Stimulated activated naive CD4-positive, alpha-beta T cell treated with Interleukin-2 at 50 U/mL for 16 hours (primary cell): ENCODE measurements around the gene ODAD4.

ENCODE experiments used
- DNase-seq: peaks from one replicate; lab custom pipeline; 2025; lab: John Stamatoyannopoulos, UW

ODAD4 gene

GRCh38 chr17:41971721-41972523 is 41.5 kb downstream of the ODAD4 start:
- no peak for DNase-seq

DNA sequence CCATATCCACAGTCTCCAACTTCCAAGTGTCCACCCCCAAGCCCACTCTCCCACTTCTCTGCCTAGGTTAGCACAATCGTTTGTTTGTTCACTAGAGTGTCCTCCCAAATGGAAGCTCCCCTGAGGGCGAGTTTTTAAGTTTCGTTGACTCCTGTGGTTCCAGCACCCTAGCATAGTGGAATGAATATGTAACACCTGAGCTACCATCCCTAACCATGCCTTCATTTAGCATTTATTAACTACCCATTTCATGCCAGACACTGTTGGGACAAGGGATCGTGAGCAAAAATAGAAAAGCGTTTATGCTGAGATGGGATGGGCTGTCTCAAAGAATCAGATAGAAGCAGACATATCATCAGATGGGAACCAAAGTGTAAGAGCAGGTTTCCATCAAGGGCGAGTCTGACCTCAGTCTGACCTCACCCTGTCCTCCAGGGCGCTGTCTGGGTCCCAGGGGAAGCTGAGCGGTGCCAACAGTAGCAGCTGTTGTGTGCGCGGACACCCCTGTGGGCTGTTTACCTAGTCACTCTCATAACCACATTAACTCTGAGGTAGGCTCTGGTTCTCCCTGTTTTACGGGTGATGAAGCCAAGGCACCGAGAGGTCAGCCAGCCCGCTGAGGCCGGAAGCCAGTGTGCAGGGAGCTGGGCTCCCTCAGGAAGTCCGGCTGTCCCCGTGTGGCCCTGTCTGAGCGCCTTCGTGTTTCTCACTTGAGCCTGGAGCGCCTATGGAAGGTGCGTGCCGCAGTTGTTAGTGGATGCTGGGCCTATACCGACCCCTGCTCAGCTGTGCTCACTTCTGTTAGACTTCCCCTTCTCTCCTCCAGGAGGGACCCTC is 42.4 kb downstream of the ODAD4 start:
- no peak for DNase-seq

DNA sequence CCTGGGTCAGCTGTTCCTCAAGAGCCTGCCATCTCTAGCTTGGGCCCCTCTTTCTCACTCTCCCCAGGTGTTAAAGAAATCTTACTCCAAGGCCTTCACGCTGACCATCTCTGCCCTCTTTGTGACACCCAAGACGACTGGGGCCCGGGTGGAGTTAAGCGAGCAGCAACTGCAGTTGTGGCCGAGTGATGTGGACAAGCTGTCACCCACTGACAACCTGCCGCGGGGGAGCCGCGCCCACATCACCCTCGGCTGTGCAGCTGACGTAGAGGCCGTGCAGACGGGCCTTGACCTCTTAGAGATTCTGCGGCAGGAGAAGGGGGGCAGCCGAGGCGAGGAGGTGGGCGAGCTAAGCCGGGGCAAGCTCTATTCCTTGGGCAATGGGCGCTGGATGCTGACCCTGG is 43.0 kb downstream of the ODAD4 start:
- DNase-seq: no peak

- no peak for DNase-seq
These were observed 43.6 kb downstream of the ODAD4 start for GRCh38 chr17:41974031-41974430.

DNA sequence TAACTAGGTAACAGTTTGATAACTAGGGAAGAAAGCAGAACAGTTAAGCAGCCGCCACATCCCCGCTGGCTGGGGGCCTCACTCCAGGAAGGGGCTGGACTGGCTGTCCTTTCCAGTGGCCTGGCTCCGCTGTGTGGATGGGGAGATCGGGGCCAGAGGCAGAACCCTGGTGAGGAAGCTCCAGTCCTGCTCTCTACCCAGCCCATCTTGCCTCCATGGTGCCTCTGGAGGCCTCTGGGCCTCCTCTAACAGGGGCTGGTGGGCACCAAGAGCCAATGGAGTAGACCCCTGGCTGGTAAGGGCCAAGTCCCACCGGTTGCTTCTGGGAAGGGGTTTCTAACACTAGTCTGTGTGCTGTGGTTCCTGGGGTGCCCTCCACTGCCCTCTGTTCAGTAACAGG is 44.2 kb downstream of the ODAD4 start:
- DNase-seq: no peak

DNA sequence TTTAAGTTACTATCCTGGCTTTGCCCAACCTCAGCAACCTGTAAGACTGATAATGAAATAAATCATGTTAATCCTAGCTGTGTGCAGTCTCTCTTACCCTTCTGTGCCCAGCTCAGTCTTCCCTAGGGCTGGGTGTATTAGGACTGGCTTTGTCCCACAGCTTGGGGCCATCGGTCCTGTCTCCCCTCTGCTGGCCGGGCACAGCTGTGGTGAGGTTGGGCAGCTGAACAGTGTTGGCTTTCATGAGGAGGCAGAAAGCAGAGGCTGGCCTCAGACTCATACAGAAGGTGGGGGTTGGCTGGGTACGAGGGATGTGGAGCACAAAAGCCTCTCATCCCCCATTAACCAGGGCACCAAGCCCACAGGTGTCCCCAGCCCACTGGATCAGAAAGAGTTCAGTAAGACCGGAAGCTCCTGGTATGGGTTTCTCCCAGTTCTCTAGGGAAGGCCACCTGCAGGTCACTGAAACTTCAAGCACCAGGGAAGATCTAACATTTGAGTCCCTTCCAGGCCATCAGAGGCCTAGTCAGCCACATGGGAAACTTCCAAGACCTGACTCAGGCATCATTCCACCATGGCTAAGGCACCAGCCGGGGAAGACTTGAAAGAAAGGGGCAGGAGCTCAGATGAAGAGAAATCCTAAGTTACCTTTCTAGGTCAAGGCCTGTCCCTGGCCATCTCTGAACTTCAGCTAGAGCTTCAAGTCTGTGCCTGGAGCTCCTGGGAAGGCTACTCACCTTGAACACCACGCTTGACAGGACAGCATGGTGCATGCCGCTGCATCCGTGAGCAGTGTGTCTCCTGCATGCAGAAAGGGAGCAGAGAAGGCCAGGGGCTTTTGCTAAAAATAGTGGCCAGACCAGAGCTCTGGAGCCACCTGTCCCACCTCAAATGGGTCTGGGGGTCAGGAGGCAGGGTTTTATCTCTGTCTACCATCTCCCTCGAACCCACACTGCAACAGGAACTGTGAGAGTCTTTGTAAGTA is 45.0 kb downstream of the ODAD4 start:
- DNase-seq: no peak

DNA sequence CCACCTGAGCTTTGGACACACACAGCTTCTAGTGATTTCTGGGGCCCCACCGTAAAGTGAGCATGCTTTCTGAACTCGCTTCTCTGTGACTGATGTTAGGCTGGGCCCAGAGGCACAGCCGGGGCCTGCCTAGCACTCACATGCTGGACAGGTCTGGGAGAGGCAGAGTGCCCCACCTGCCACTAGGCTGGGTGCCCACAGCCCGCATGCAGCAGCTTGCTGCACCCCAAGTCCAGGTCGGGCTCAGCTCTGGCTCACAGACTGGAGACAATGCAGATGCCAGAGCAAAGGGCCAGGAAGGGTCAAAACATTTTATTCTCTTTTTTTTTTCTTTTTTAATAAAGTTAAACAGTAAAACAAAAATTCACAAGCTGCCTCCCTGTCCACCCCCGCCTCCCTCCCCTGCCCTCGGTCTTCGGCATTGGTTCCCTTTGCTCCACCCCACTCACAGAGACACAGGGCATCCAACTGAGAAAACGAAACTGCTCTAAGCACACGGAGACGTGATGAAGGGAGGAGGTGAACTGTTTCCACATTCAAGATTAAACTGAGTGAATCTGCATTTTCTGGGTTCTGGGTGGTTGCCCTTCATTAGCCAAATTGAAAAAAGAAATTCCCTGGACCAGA is 45.8 kb downstream of the ODAD4 start:
- no peak for DNase-seq

- DNase-seq: no peak
These were observed 47.6 kb downstream of the ODAD4 start for GRCh38 chr17:41977991-41978390.

- DNase-seq: no peak
These were observed 51.8 kb downstream of the ODAD4 start for GRCh38 chr17:41982026-41982760.

- no peak for DNase-seq
These were observed 54.0 kb downstream of the ODAD4 start for GRCh38 chr17:41984454-41984853.

GRCh38 chr17:41985919-41986318 is 55.5 kb downstream of the ODAD4 start:
- no peak for DNase-seq

DNA sequence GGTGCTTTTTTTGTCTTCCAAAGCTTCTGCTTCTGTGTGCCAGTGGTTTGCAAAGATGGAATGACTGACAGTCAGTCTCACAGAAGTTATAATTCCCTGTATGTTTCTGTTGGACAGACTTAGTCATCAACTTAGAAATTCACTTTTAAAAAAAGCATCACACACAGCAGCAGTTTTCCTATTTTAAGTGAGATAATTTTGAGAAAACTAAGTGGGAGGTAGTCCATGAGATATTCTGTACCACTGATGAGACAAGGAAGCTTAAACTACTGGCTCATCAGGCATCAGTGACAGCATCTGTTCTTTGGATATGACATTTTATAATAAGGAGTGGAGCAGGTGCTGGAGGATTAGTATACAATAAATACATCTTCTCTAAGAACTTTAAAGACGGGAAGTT is 56.2 kb downstream of the ODAD4 start:
- DNase-seq: no peak

DNA sequence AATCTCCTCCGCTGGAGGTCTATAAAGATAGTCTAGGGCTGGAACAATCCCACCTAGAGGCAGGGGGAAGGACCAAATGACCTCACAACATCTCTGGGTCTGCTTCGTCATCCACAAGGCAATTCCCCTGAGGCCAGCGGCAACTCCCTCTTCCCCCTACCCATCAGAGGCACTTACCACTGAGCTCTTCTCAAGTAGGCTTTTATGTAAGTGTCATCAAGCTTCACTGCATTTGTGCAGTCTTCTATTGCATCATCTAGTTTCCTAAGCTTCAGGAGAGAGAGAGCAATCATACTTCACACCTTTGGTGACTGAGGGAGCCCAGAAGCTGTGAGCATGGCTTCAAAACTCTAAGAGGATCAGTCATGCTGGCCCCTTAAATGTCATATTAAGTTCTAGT is 57.2 kb downstream of the ODAD4 start:
- no peak for DNase-seq

DNA sequence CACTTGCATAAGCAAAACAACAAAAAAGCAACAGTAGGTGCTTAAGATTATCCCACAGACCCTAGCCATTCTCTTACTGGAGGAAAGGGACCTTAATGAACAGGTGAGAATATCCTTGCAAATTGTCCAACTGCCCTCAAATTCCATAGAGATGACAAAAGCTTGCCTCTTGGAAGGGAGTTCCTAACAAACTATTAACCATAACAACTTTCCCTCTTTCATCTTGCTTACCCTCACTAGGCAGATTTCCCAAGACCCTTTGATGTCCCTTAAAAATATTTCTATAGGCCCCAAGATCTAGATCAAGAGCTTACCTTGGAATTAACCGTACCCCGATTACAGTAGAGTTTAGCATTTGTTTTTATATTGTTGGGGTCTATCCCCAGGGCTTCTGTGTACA is 58.0 kb downstream of the ODAD4 start:
- no peak for DNase-seq

DNA sequence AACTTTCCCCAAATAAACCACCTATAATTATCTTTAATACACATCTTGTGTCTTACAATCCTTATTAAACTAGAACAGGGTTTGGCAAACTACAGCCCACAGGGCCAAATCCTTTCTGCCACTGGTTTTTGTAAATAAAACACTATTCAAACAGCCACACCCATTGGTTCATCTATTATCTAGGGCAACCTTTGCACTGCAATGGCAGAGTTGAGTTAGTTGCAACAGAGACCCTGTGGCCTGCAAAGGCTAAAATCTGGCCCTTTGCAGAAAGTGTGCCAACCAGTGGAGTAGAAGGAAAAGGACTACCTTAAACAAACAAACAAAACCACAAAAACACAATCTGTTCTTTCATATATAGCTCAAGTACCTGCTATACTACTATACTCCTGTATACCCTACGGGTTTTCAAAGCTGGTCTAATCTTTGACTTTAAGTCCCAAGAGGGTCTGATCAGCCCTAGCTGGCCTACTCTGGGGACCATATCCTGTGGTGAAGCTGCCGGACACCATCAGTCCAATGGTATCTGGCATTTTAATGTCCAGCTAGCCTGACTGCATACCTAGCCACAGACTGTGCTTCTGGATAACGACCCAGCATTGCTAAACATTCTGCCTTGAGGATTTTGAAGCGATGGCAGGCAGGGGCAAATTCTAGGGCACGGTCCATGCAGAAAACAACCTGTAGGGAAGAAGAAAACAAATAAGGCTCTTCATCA is 59.4 kb downstream of the ODAD4 start:
- no peak for DNase-seq

- no peak for DNase-seq
These were observed 62.2 kb downstream of the ODAD4 start for GRCh38 chr17:41992576-41992975.

GRCh38 chr17:41996855-41997164 is 66.4 kb downstream of the ODAD4 start:
- no peak for DNase-seq

- DNase-seq: no peak
These were observed 68.1 kb downstream of the ODAD4 start for GRCh38 chr17:41998497-41998896.

GRCh38 chr17:42000413-42001133 is 70.2 kb downstream of the ODAD4 start:
- no peak for DNase-seq

DNA sequence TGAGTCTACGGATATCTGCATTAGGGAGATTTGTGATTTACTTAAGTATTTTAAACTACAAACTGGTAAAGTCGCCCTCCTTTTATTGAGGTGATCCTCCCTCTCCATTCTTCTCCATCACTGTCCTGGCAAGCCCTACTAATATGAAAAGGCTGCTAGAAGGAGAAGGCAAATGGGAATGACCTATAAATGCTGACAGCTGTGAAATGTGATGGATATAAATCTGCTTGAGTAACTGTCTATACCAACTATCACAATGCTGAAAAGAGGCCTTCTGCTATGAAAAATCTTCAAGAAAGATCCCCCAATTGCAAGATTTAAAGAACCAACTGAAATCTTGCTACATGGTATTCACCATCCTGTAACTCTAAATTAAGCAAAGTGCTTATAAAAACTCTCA is 71.3 kb downstream of the ODAD4 start:
- DNase-seq: no peak
